Uterus (tissue), 2 donors: ENCODE measurements around the gene LBP.

Experiments used
- CTCF ChIP-seq, 4 experiments: fragments of 200-600 bp in 2 of 4; fragments of 450-650 bp in 2 of 4; sonication (generic) in 2 of 4; IDR thresholded peaks; one replicate each; pipeline ENCODE4 v1.5.1; 2016 to 2019; ENCODE audit warnings: antibody characterized with exemption in 4 of 4, mild to moderate bottlenecking in 2 of 4, moderate library complexity in 1 of 4
- POLR2A ChIP-seq, 2 donors: fragments of 450-650 bp; IDR thresholded peaks; one replicate each; pipeline ENCODE4 v1.6.1; 2016; ENCODE audit warnings: antibody characterized with exemption in 2 of 2, mild to moderate bottlenecking in 1 of 2, moderate library complexity in 1 of 2

GRCh38 chr20:38330638-38331037, 15.6 kb upstream of the LBP start:
- TF ChIP-seq CTCF (IDR thresholded peaks at IDR 0.05) = no peak
- no peak for TF ChIP-seq POLR2A (IDR thresholded peaks at IDR 0.05)
